Vagina (tissue), 2 donors: ENCODE data around the gene MYL7.

Source experiments
- CTCF ChIP-seq, 3 experiments: fragments of 450-650 bp in 2 of 3; fragments of 200-600 bp in 1 of 3; sonication (generic) in 1 of 3; IDR thresholded peaks; one replicate each; pipeline ENCODE4 v1.5.1; 2017 to 2019; ENCODE audit warnings: antibody characterized with exemption in 3 of 3, mild to moderate bottlenecking in 2 of 3, moderate library complexity in 2 of 3
- POLR2A ChIP-seq, 2 donors: fragments of 450-650 bp; IDR thresholded peaks; one replicate each; pipeline ENCODE4 v1.6.1; 2017; ENCODE audit warnings: antibody characterized with exemption in 2 of 2, mild to moderate bottlenecking in 2 of 2, moderate library complexity in 2 of 2
- POLR2AphosphoS5 ChIP-seq, 2 donors: sonication (generic); formaldehyde crosslinking; IDR thresholded peaks; one replicate each; pipeline ENCODE4 v1.9.0; 2017; ENCODE audit warnings: antibody characterized with exemption in 2 of 2, mild to moderate bottlenecking in 2 of 2, low read depth in 1 of 2; ENCODE audit not compliant: insufficient read depth in 1 of 2

GRCh38 chr7:44097064-44097932, 43.8 kb downstream of the MYL7 start:
- TF ChIP-seq POLR2AphosphoS5 (IDR thresholded peaks at IDR 0.05; ENCODE audit: insufficient read depth in 1 of 2, low read depth in 1 of 2): no peak
- no peak for TF ChIP-seq CTCF (IDR thresholded peaks at IDR 0.05)
- no peak for TF ChIP-seq POLR2A (IDR thresholded peaks at IDR 0.05)
